ENCODE results near the gene INCA1. TPM values are rescaled to one million over a fixed set of nuclear protein-coding genes. Genes with fewer than 3 reads are reported as not detected.
"Not testable (repeated sequence)": the region's sequence is repeated elsewhere in the genome, so short reads cannot be mapped to it uniquely, and the experiment has no call there.

INCA1 gene, protein sequence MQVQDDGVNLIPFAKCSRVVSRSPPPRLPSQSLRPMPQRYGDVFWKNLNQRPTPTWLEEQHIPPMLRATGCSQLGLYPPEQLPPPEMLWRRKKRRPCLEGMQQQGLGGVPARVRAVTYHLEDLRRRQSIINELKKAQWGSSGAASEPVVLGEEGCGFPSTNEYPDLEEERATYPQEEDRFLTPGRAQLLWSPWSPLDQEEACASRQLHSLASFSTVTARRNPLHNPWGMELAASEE
- polyA plus RNA-seq (ENCODE audit: insufficient read length), result 4.9 TPM

DNA sequence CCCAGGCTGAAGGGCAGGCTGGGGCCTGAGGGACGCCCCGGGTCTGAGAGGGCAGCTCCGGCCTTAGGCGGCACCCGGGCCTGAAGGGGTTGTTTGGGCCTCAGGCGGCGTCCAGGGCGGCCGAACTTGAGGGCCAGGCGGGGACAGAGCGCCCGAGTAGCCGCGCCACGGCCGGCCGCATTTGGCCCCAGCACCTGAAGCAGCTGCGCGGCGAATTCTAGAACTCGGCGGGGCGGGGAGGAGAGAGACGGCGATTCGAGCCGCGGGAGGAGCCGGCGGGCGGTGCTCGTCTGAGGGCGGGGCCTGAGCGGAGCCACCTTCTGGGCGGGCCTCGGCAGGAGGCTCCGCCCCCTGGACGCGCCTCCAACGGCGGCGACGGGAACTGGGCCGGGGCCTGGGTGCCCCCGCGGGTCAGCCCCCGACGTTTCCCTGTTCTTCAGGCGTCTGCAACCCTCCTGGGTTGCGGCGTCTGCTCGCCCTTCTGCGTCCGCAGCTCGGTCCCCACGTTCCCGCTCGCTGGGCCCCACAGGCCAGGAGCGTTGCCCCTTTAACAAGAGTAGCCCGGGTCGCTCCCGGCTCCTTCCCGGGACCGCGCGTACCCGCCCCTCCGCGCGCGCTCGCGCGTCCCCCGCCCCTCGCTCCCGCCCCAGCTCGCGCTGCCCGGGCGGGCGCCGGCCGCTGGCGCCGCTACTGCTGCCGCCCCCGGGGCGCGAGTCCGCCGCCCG, at the start of gene INCA1, which contains the start of gene KIF1C:
TSS of gene INCA1 (minus strand) at position 221 of the 725 bp plus-strand sequence. CDS start 3,085 bp downstream, outside the sequence.
TSS of gene KIF1C (plus strand) at position 649 of the 725 bp plus-strand sequence. CDS start 2,297 bp downstream, outside the sequence.
- DNase-seq, result peak; percentile 93

DNA sequence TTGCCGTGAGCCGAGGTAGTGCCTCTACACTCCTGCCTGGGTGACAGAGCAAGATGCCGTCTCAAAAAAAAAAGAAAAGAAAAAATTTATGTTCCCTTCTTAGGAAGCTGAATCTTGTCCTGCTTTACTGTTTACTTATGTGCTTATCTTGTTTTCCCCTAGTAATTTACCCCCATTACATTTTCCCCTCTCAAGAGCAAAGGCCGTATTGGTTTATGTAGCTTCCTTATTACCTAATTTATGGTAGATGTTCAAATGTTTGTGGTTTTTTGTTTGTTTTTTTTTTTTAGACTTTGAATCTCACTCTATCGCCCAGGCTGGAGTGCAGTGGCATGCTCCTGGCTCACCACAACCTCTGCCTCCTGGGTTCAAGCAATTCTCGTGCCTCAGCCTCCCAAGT, 48.2 kb upstream of the INCA1 start:
- no peak for DNase-seq

DNA sequence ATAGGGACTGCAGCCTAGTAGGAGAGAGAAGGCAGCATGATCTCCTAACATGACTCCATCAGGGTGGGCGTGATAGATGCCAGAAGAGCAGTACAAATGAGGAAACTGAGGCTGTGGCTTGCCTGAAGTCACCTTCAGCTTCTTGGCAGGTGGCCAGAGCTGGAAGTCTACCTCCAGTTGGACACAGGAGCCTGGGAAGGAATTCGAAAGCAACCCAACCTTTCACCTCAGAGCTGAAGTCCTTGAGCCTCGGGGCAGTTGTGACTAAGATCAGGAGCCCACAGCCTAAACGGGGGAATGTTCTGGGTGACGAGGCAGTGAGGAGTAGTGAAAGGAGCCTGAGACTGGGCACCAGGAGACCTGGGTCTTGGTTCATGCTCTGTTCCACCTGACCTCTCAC, 47.3 kb upstream of the INCA1 start:
- no peak for DNase-seq

- no peak for DNase-seq
Observed at GRCh38 chr17:5043524-5043923, 46.2 kb upstream of the INCA1 start.

DNA sequence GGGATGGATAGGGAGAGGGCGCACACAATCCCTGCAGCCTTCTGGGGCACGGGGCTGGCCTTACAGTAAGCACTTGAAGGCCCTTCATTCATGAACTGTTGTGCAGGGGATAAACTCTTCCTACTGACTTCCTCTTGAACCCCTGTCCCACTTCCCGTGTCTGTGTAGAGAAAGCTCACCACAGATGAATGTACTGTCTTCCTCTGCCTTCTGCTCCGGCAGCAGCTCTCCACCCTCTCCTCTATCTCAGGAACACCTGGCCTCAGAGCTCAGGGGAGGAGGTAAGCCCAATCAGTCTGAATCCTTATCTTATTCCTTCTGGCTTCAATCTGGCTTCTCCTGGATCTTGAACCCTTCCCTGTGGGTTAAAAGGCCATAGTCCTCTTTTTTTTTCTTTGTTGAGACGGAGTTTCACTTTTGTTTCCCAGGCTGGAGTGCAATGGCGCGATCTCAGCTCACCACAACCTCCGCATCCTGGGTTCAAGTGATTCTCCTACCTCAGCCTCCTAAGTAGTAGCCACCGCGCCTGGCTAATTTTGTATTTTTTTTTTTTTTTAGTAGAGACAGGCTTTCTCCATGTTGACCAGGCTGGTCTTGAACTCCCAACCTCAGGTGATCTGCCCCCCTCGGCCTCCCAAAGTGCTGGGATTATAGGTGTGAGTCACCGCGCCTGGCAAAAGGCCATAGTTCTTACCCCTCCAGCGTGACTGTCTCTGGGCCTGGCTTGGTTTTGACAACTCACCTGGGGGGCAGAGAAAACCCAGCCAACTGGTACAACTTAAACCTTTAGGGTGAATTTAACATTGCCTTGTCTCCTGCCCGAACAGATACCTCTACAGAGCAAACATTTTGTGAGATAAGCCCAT, 45.1 kb upstream of the INCA1 start:
- no peak for DNase-seq

GRCh38 chr17:5035315-5035714, 38.0 kb upstream of the INCA1 start, which contains the start of gene SLC52A1:
SLC52A1 (minus strand) TSS chr17:5035426; CDS start chr17:5034606, 820 bp downstream.
- DNase-seq, result no peak

- DNase-seq, result no peak
Observed at GRCh38 chr17:5034651-5035050, 37.3 kb upstream of the INCA1 start.

- no peak for DNase-seq
Observed at GRCh38 chr17:5034063-5034462, 36.7 kb upstream of the INCA1 start.

DNA sequence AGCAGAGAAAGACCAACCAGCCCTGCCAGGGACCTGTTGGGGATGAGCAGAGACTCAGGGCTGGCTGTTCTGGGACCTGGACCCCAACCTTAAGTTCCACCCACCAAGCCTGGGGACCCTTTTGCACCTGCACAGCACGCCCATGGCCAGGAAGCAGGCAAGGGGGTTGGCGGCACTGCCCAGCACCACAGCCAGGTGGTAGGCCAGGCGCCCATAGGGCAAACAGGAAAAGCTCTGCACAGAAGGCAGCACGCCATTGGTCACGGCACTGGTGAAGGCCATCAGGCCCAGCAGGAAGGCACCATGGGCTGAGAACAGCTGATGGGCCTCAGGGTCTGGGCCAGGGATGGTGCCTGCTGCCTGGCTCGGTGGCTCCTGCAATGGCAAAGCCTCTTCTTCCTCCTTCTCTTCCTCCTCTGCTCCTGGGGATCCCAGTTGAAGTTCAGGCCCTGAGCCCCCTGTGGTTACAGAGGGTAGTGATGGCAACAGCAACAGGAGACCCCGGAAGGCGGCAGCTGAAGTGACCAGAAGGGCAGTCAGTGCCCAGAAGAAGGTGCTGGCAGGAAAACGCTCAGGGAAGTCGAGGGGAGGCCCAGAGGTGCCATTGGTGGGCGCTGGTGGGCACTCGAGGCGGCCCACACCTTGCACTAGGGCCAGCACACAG, 36.2 kb upstream of the INCA1 start:
- DNase-seq, result no peak

DNA sequence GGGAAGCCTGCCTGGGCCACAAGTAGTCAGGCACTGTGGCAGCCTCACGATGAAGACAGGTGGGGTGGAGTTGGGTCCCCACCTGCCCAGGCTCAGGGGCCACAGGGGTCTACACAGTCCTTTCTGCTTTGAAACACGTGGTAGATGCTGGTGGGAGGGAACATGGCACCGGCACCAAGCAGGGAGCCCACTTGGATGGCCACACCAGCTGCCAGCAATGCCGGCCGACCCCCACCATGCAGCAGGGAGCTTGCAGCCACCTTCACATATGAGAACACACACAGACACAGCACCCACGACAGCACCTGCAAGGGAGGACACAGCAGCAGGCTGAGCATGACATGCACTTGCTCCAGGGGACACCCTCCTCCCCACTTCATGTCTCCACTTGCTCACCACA, 35.5 kb upstream of the INCA1 start:
- no peak for DNase-seq

DNA sequence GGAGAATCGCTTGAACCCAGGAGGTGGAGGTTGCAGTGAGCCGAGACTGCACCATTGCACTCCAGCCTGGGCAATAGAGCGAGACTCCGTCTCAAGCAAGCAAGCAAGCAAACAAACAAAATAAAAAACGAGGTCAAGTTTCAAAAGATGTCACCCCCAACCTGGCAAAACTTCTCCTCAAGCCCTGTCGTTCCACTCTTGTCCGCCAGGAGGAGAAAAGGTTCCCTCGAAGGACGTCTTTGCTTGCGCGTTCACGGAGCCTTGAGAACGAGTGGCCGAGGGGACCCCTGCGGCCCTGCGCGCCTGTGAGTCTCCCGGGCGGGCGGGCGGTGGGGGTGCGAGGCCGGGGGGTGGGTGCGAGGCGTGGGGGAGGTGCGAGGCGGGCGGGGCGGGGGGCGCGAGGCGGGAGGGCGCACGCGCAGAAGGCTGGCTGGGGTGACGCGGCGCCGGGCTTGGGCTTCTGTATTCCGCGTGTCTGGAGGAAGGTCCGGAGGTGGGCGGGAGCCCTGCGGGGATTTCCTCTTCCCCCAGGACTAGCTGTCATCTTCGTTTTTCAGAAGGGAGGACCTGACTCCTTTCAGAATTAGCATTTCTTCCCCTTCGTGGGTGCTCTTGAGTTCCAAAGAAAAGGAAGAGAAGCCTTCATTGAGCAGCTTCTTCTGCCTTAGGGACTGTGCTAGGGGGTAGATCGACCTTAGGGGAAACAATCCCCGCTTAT, 34.2 kb upstream of the INCA1 start:
- peak; percentile 85 for DNase-seq

- not testable (repeated sequence) for DNase-seq
Observed at GRCh38 chr17:5030168-5030567, 32.8 kb upstream of the INCA1 start.

DNA sequence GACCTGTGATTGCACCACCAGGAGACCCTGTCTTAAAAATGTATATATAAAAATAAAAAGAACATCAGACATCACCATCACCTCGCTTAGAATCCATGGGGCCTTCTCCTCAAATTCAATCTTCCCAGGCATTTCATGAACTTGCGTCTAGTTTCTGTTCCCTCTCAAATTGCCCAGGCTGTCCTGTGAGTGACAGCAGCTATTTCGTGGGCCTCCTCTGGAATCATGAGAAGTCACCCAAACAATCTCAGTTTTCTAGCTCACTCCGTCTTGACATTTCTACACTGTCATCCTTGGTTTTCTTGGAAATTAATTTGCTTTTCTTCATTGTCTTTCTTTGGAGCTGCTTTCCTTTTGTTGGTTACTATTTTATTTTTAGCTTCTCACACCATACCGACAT, 30.6 kb upstream of the INCA1 start:
- DNase-seq, result no peak

DNA sequence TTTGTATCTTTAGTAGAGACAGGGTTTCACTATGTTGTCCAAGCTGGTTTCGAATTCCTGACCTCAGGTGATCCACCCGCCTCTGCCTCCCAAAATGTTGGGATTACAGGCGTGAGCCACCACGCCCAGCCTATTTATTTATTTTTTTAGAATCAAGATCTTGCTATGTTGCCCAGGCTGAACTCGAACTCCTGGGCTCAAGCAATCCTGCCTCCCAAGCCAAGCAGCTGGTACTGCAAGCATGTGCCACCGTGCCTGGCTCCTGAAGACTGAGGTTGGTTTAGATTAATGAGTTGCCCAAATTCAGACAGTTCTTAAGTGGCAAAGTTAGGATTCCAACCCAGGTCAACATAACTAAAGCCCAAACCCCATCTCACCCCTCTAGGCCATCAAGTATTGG, 30.0 kb upstream of the INCA1 start:
- DNase-seq, result no peak

- no peak for DNase-seq
Observed at GRCh38 chr17:5024604-5025003, 27.3 kb upstream of the INCA1 start.

DNA sequence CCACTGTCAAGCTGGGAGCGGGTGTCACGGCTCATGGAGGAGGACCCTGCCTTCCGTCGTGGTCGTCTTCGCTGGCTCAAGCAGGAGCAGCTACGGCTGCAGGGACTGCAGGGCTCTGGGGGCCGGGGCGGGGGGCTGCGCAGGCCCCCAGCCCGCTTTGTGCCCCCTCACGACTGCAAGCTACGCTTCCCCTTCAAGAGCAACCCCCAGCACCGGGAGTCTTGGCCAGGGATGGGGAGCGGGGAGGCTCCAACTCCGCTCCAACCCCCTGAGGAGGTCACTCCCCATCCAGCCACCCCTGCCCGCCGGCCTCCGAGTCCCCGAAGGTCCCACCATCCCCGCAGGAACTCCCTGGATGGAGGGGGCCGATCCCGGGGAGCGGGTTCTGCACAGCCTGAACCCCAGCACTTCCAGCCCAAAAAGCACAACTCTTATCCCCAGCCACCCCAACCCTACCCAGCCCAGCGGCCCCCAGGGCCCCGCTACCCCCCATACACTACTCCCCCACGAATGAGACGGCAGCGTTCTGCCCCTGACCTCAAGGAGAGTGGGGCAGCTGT, 26.3 kb upstream of the INCA1 start:
- DNase-seq, result no peak

DNA sequence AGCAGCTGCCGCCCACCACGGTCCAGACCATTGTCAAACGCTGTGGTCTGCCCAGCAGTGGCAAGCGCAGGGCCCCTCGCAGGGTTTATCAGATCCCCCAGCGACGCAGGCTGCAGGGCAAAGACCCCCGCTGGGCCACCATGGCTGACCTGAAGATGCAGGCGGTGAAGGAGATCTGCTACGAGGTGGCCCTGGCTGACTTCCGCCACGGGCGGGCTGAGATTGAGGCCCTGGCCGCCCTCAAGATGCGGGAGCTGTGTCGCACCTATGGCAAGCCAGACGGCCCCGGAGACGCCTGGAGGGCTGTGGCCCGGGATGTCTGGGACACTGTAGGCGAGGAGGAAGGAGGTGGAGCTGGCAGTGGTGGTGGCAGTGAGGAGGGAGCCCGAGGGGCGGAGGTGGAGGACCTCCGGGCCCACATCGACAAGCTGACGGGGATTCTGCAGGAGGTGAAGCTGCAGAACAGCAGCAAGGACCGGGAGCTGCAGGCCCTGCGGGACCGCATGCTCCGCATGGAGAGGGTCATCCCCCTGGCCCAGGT, 24.9 kb upstream of the INCA1 start:
- no peak for DNase-seq

- no peak for DNase-seq
Observed at GRCh38 chr17:5020502-5021023, 23.2 kb upstream of the INCA1 start.

- DNase-seq, result no peak
Observed at GRCh38 chr17:5019475-5019956, 22.2 kb upstream of the INCA1 start.

- no peak for DNase-seq
Observed at GRCh38 chr17:5014357-5014756, 17.0 kb upstream of the INCA1 start.

GRCh38 chr17:5011928-5012327, 14.6 kb upstream of the INCA1 start:
- no peak for DNase-seq

All from hindlimb muscle (tissue), 1 donor.